Sigmoid colon (tissue), 7 donors: Measurements from ENCODE around the gene CYP4F8. TPM values are rescaled to one million over a fixed set of nuclear protein-coding genes. Genes with fewer than 3 reads are reported as not detected.

Source experiments
- DNase-seq: peaks from one replicate; pipeline ENCODE4 v3.0.0-alpha.2; 2019
- H3K27ac ChIP-seq, 4 donors: fragments of 200-600 bp; sonication (generic); one replicate each; pipeline ENCODE4 v1.5.1; 2016 to 2019; ENCODE audit warnings: mild to moderate bottlenecking in 1 of 4
- H3K27me3 ChIP-seq, 3 donors: fragments of 200-600 bp; sonication (generic); one replicate each; pipeline ENCODE4 v1.5.1; 2019; ENCODE audit warnings: mild to moderate bottlenecking in 1 of 3
- H3K36me3 ChIP-seq, 4 donors: fragments of 200-600 bp; sonication (generic); one replicate each; pipeline ENCODE4 v1.5.1; 2016 to 2019
- H3K4me1 ChIP-seq, 4 donors: fragments of 200-600 bp; sonication (generic); one replicate each; pipeline ENCODE4 v1.5.1; 2017 to 2019
- H3K4me3 ChIP-seq, 4 donors: fragments of 200-600 bp; sonication (generic); one replicate each; pipeline ENCODE4 v1.5.1; 2017 to 2019; ENCODE audit warnings: mild to moderate bottlenecking in 2 of 4, moderate library complexity in 1 of 4
- H3K9me3 ChIP-seq, 4 donors: fragments of 200-600 bp in 3 of 4; sonication (generic) in 3 of 4; one replicate each; pipeline versions ENCODE4 v1.5.1 to v1.6.1; 2013 to 2019
- CTCF ChIP-seq, 4 experiments: fragments of 450-650 bp in 3 of 4; fragments of 200-600 bp in 1 of 4; IDR thresholded peaks; one replicate each; pipeline ENCODE4 v1.5.1; 2016 to 2019; ENCODE audit warnings: antibody characterized with exemption in 4 of 4, mild to moderate bottlenecking in 3 of 4, moderate library complexity in 2 of 4
- EP300 ChIP-seq, 4 donors: sonication (generic); formaldehyde crosslinking; IDR thresholded peaks; one replicate each; pipeline ENCODE4 v1.6.1; 2017; ENCODE audit warnings: antibody characterized with exemption in 4 of 4
- POLR2A ChIP-seq, 2 donors: fragments of 450-650 bp; IDR thresholded peaks; one replicate each; pipeline ENCODE4 v1.6.1; 2016; ENCODE audit warnings: antibody characterized with exemption in 2 of 2, mild to moderate bottlenecking in 2 of 2, moderate library complexity in 2 of 2
- POLR2AphosphoS5 ChIP-seq, 4 donors: sonication (generic); formaldehyde crosslinking; IDR thresholded peaks; one replicate each; pipeline ENCODE4 v1.6.1; 2017; ENCODE audit warnings: antibody characterized with exemption in 4 of 4
- WGBS, 2 donors: extraction: QIAGEN DNeasy Blood & Tissue Kit; methylation state at CpG; one replicate each; pipeline ENCODE4 v1.1.7; 2013; 5-methylcytosine and 5-hydroxymethylcytosine counted together
- intact Hi-C: fragments of 100-400 bp; cut with DNase I; formaldehyde crosslinking; loops from one replicate; pipeline ENCODE4 v1.15.1; 2023
- polyA plus RNA-seq, 3 donors: library from polyadenylated mRNA; stranded (reverse); fragments of 200-250 nt; gene quantifications; one replicate each; pipeline ENCODE4 v1.2.3, GENCODE V29; 2013
- total RNA-seq, 4 donors: library from RNA; depleted of rRNA; stranded (reverse); fragments of >200 nt; gene quantifications; one replicate each; pipeline ENCODE4 v1.1.0, GENCODE V29; 2016
- donor health status: healthy with polysubstance abuse.
- donor health status: Bipolar disorder and iron deficiency.
- donor health status: healthy.

The CYP4F8 gene
- total and polyA plus RNA-seq, 7 donors: not detected

GRCh38 chr19:15609261-15609660, 5.8 kb upstream of the CYP4F8 start:
- H3K4me3 ChIP-seq: no peak overlapping the region
- H3K9me3 ChIP-seq: no peaks in the 10 kb centered on the region
- no peak for DNase-seq
- no peak overlapping the region for H3K27ac ChIP-seq
- 79 to 85% methylated on average over 8 of the region's 8 CpGs for WGBS, 2 donors
- H3K36me3 ChIP-seq: no peaks in the 10 kb centered on the region
- intact Hi-C loops: no loop called here
- H3K4me1 ChIP-seq: peaks cover 0 to 2% (median 0%) of the 10 kb centered on the region in 4 donors
- H3K27me3 ChIP-seq: no peaks in the 10 kb centered on the region
- no peak for TF ChIP-seq CTCF (IDR thresholded peaks at IDR 0.05)

GRCh38 chr19:15612342-15612741, 2.7 kb upstream of the CYP4F8 start:
- WGBS, 2 donors: 20 to 54% methylated on average over 5 of the region's 5 CpGs

GRCh38 chr19:15613338-15613737, 1.7 kb upstream of the CYP4F8 start:
- H3K27ac ChIP-seq: no peak overlapping the region
- DNase-seq: no peak
- H3K9me3 ChIP-seq: no peaks in the 10 kb centered on the region
- peaks cover 0 to 4% (median 0%) of the 10 kb centered on the region in 3 donors for H3K27me3 ChIP-seq
- H3K4me3 ChIP-seq: no peak overlapping the region
- intact Hi-C loops: no loop called here
- 92 to 95% methylated on average over 3 of the region's 3 CpGs for WGBS, 2 donors
- TF ChIP-seq EP300 (IDR thresholded peaks at IDR 0.05): no peak
- no peak for TF ChIP-seq POLR2A (IDR thresholded peaks at IDR 0.05)
- no peak for TF ChIP-seq CTCF (IDR thresholded peaks at IDR 0.05)
- no peaks in the 10 kb centered on the region for H3K4me1 ChIP-seq
- H3K36me3 ChIP-seq: no peaks in the 10 kb centered on the region

More at GRCh38 chr19:15612342-15612741, 2.7 kb upstream of the CYP4F8 start:
- TF ChIP-seq POLR2A (IDR thresholded peaks at IDR 0.05): no peak
- no peak for TF ChIP-seq EP300 (IDR thresholded peaks at IDR 0.05)
- no peak for TF ChIP-seq POLR2AphosphoS5 (IDR thresholded peaks at IDR 0.05)
- no peak for TF ChIP-seq CTCF (IDR thresholded peaks at IDR 0.05)
- intact Hi-C loops: no loop called here
- H3K36me3 ChIP-seq: no peaks in the 10 kb centered on the region
- H3K4me3 ChIP-seq: no peak overlapping the region
- no peaks in the 10 kb centered on the region for H3K4me1 ChIP-seq
- DNase-seq: no peak
- H3K27me3 ChIP-seq: peaks cover 0 to 4% (median 0%) of the 10 kb centered on the region in 3 donors
- no peak overlapping the region for H3K27ac ChIP-seq
- H3K9me3 ChIP-seq: no peaks in the 10 kb centered on the region

- H3K4me3 ChIP-seq: no peak overlapping the region
- DNase-seq: no peak
- intact Hi-C loops: no loop called here
- no peaks in the 10 kb centered on the region for H3K4me1 ChIP-seq
- H3K27ac ChIP-seq: no peak overlapping the region
- no peaks in the 10 kb centered on the region for H3K36me3 ChIP-seq
- TF ChIP-seq POLR2AphosphoS5 (IDR thresholded peaks at IDR 0.05) (no peak), POLR2A (IDR thresholded peaks at IDR 0.05) (no peak), EP300 (IDR thresholded peaks at IDR 0.05) (no peak), CTCF (IDR thresholded peaks at IDR 0.05) (no peak)
- H3K27me3 ChIP-seq: peaks cover 0 to 15% (median 0%) of the 10 kb centered on the region in 3 donors
- WGBS, 2 donors: 77 to 79% methylated on average over 14 of the region's 14 CpGs
- no peaks in the 10 kb centered on the region for H3K9me3 ChIP-seq
These were observed 508 bp downstream of the CYP4F8 start for GRCh38 chr19:15615526-15615925.

GRCh38 chr19:15616183-15616582, 1.2 kb downstream of the CYP4F8 start:
- Histone ChIP-seq H3K27ac (no peak overlapping the region), H3K4me1 (no peaks in the 10 kb centered on the region), H3K4me3 (no peak overlapping the region), H3K36me3 (no peaks in the 10 kb centered on the region), H3K27me3 (peaks cover 0 to 15% (median 0%) of the 10 kb centered on the region in 3 donors), H3K9me3 (no peaks in the 10 kb centered on the region)
- TF ChIP-seq EP300 (IDR thresholded peaks at IDR 0.05) (no peak), CTCF (IDR thresholded peaks at IDR 0.05) (no peak), POLR2AphosphoS5 (IDR thresholded peaks at IDR 0.05) (no peak), POLR2A (IDR thresholded peaks at IDR 0.05) (no peak)
- DNase-seq: no peak
- 86 to 93% methylated on average over 4 of the region's 4 CpGs for WGBS, 2 donors
- intact Hi-C loops: no loop called here
